HG02678 (cell line): Measurements from ENCODE around the gene RIC1.
A peak's percentile ranks its signal among the peaks of the same experiment; 100 is the strongest.
"Not testable (repeated sequence)": the region's sequence is repeated elsewhere in the genome, so short reads cannot be mapped to it uniquely, and the experiment has no call there.

Source experiments
- ATAC-seq: cut with Tn5 transposase; IDR thresholded peaks from one replicate; pipeline ENCODE4 v1.9.1; 2021; ENCODE audit warnings: mild to moderate bottlenecking, moderate library complexity; ENCODE audit not compliant: unreplicated experiment

Gene RIC1

DNA sequence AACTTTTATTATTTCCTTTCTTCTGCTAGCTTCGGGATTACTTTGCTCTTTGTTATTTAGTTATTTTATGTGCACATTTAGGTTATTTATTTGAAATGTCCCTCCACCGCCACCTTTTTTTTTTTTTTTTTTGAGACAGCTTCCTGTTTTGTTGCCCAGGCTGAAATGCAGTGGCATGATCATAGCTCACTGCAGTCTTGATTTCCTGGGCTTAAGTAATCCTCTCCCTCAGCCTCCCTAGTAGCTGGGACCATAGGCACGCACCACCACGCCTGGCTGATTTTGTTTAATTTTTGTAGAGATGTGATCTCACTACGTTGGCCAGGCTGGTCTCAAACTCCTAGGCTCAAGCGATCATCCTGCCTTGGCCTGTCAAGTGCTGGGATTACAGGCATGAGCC lies 38.5 kb downstream of the RIC1 start:
- no peak for ATAC-seq

DNA sequence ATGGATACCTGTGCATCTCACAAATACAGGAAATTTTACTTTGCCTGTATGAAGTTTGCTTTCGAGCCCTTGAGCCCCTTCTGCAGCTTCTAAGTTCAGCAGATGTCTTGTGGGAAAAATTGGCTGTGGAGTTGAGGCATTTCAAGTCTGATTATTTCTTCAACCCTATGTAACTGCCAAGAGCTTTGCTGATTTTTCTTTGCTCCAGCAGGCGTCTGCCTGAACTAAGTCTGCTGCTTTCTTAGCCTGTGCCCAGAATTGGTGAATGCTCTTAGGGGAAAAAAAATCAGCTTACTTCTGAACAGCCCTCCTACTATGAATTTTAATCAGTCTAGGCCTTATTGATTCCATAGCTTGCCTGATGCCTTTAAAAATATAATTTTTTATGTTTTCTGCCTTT lies 41.2 kb downstream of the RIC1 start:
- ATAC-seq: no peak

DNA sequence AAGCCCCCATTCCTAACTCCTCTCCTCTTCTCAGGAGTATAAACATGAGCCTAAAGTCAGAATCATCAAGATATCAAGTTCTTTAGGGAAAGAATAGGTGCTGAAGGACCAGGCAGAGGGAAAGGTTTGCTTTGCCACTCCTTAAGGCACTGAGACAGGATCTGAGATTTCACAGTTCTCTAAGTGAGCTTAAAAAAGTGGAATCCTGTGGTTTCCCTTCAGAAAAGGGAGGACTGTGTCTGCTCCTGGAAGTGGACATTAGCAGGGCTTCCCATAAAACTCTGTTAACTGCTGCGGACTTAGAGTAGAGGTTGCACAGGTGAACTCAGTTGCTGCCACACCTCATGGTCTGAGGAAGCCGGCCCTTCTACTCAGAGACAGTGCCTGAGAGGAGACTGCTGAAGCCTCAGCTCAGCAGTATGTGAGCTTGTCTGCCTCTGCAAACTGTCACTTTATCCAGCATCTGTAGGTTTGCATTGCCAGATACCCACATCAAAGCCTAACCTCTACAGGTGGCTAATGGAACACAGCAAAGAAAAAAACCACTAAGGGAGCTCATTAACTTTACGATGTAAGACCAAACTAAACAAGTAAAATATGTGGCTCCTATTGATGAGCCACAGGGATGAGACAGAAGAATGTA lies 42.9 kb downstream of the RIC1 start:
- ATAC-seq: no peak

DNA sequence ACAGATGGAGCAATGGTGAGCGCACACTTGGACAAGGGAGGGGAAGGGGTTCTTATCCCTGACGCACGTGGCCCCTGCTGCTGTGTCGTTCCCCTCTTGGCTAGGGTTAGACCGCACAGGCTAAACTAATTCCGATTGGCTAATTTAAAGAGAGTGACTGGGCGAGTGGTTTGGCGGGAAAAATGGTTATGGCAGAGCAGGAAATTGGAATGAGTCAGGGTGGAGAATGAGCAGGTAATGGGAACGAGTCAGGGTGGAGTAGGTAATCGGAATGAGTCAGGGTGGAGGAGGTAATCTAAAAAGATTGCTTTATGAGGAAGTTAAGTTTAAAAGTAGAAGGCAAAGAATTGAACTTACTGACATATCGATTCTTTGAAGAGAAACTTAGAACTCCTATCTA lies 46.1 kb downstream of the RIC1 start:
- not testable (repeated sequence) for ATAC-seq

DNA sequence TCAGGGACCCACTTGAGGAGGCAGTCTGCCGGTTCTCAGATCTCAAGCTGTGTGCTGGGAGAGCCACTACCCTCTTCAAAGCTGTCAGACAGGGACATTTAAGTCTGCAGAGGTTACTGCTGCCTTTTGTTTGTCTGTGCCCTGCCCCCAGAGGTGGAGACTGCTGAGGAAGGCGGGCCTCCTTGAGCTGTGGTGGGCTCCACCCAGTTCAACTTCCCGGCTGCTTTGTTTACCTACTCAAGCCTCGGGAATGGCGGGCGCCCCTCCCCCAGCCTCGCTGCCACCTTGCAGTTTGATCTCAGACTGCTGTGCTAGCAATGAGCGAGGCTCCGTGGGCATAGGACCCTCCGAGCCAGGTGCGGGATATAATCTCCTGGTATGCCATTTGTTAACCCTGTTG lies 54.7 kb downstream of the RIC1 start:
- not testable (repeated sequence) for ATAC-seq

DNA sequence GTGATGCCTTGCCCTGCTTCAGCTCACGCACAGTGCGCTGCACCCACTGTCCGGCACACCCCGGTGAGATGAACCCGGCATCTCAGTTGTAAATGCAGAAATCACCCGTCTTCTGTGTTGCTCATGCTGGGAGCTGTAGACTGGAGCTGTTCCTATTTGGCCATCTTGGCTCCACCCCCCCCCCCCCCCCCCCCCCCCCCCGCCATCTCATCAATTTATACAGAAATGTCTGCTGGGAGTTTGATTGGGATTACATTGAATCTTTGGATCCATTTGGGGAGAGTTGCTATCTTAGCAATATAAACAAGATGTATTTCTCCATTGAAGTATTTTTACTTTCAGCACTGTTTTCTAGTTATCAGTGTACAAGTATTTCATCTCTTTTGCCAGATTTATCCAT lies 55.2 kb downstream of the RIC1 start:
- no peak for ATAC-seq

DNA sequence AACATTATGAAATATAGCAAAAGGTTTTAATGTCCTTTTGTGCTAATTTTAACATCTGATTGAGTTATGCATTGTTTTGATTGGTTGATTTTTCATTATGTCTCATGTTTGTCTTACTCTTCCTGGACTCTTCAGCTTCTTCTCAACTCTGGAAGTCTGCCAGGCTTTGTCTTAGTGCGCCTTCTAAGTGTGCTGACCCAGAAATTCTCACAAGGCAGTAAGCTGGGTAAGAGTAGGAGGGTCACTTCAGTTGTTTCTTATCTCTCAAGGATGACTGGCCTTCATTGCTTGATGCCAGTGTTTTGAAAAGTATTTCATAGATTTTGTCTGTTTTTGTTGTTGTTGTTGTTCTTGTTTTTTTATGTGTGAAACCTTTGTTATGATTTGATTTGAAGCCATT lies 59.2 kb downstream of the RIC1 start:
- no peak for ATAC-seq

DNA sequence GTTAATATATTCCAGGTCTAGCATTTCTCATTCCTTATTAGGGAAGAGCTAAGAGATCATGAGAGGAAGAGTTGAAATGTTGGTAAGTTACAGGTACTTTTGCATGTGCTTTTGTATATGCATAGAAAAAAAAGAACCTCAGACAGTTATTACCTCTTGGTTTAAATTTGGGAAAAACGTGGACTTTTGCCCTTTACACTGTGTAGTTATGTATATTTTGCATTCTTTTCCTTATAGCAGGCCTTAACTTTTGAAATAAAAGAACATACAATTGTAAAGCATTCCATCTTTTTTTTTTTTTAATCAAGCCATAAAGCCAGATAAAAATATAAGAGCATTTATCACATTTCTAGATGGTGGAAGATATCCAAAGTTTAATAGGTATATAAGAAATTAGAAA lies 61.4 kb downstream of the RIC1 start:
- ATAC-seq: no peak

DNA sequence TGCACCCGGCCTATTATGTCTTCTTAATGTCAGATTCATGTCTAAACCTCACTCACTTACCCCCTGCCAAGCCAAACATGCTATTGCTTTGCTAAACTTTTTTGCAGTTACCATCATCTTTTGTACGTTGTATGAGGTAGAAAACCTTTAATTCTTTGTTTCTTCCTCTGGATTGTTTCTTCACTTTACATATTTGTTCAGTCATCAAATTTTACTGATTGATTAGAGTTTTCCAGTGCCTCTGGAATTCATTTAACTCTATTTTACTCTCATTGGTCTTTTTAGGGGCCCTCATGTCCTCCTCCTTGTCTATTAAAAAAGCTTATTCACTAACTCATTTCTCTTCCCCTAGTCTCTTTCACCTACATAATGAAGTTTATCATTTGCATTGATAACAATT lies 67.0 kb downstream of the RIC1 start:
- ATAC-seq: no peak

DNA sequence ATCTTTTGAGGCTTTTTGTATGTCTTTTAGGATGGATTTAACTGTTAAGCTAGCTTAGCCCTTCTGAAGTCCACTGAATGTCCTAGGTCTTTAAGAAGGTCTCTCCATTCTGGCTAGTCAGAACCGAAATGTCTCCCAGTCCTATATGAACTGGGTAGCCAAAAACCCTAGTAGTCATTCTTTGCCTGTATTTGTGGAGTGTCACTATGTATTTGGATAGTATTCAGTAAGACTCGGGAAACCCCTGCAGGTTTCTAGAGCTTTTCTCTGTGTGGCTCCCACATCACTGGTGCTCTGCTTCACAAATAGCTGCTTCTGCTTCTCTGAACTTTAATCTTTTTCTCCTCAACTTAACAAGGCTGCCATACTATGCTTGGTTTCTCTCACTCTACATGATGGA lies 68.0 kb downstream of the RIC1 start:
- peak; percentile 66 for ATAC-seq

DNA sequence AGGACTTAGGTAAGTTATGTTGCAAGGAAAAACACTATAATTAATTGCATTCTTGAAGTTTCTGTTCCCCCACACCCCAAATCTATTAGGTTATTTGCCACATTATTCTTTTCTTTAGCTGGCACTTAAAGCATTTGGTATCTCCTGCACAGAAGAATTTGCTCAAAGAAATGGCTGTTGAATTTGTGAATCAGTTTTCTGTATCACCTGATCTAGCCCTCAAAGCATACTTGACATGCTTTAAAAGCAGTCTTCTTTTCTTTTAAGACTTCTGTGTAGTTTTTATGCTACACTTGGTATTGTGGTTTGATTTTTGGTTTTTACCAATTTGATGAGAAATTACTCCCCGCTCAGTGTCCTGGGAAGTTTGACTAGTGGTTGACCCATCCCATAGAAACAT lies 69.1 kb downstream of the RIC1 start:
- ATAC-seq: no peak

DNA sequence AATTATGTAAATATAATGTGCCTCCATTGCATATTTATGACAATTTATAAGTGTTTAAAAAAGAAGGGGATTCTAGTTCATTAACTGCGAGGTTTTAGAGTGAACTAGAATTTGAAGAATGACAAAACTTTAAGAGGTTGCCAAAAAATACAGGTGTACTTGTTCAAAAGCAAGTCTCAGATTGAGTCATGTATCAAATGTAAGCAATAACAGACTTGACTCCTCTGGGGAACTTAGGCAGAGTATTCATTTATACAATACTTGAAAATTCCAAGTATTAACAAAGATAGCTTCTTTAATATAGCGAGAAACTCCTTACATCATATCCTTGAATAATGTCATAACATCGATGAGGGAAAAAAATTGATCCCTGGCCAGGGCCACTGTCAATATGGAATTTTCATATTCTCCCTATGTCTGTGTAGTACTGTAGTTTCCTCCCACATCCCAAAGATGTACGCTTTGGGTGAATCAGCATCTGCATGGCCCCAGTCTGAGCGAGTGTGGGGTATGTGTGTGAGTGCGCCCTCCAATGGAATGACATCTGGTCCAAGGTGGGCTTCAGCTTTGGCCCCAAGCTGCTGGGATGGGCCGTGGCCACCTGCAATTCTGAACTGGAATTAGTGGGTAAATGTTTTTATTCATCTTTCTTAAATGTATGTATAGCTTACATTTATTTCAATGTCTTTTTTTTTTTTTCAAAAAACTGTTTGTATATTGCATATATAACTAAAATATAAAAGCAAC lies 70.1 kb downstream of the RIC1 start:
- ATAC-seq: no peak

DNA sequence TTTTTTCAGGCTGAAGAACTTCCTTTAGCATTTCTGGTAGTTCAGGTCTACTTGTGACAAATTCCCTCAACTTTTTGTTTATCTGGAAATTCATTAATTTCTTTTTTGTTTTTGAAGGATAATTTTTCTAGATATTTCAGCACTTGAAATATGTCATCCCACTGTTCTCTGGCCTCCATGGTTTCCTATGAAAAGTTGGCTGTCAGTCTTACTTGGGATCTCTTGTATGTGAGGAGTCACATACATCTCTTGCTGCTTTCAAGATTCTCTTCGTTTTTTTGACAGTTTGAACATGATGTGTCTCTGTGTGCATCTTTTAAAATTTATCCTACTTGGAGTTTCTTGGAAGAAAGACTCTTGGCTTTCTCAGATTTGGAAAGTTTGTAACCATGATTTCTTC lies 79.5 kb downstream of the RIC1 start:
- no peak for ATAC-seq

DNA sequence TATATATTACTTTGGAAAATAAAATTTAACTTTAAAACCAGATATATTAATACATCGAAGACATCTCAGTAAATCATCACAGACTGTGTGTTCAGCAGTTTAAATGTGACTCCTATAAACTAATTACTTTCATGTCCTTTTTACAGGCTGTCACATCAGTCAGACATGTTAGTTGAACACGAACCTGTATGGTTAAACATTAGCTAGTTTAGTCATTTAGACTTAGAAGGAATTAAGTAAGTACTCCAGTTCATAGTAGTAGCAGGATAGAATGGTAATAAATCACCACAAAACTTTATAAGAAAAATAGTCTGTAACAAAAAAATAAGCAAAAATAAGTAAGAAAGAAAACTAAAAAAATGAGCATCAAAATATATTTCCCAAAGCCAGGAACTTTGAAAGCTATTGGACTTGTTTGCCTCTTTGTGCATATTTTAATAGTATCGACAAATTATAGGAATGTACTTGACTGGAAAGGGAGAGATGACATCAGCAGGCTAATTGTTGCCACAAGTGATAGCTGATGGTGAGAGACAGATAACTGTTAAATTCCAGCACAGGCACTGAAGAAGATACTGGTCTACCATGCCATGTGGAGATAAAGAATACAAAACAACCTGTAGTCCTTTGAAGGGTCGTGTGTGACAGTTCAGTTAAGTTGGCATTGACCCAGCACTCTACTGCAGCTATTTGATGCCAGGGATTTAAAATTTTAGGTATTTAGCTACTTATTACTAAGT lies 83.9 kb downstream of the RIC1 start:
- no peak for ATAC-seq

DNA sequence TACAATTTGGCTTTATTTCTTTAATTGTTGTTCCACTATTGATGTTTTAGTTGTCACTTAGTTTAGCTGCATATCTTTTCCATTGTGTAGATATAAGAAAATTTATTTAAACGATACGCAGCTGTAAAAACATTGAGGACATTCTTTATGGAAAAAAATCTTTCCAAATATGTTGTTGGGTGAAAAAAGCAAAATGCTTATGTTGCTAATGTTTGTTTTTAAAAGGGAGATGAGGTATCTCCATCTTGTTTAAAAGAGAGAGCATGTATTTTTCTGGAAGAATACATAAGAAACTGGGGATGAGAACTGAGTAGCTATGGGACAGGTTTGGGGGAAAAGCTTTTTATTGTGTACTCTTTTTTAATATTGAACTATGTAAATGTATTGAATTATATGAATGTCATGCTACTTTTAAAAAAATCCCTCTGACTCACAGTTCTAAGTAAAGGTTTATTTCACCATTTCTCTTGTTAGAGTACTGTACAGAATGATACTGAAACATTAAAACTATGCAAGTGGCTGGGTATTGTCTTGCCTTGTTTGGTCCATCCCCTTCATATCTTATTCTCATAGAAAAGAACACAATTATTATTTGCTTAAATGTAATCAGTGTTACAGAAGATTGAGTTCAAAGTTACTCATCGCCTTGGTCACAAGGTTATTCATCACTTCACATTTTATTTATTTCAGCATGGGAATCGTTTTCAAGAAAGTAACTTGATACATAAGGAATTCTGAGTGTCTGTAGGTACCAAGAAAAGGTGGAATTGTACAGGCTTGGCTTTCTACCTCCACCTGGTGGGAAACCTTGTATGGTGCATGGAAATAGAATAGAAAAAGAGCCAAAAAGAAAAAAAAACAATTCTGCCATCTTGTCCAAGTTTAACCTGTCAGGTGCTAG lies 85.8 kb downstream of the RIC1 start:
- no peak for ATAC-seq

DNA sequence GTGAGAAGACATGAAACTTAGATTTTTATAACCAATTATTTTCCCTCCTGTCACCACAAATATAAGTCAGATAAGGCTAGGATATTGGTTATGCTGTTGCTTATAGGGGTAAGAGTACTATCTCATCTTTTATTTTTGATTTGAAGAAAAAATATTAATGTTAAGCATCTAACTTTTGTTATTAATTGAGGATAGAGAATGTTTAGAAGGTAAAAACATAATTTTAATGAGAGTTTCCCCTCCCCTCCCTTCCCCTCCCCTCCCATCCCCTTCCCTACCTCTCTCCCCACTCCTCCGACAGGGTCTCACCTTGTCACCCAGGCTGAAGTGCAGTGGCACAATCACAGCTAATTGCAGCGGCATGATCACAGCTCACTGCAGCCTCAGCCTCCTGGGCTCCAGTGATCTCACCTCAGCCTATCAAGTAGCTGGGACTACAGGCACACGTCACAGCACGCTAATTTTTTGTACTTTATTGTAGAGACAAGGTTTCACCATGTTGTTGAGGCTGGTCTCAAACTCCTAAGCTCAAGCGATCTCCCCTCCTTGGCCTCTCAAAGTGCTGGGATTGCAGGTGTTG lies 86.7 kb downstream of the RIC1 start:
- ATAC-seq: no peak

DNA sequence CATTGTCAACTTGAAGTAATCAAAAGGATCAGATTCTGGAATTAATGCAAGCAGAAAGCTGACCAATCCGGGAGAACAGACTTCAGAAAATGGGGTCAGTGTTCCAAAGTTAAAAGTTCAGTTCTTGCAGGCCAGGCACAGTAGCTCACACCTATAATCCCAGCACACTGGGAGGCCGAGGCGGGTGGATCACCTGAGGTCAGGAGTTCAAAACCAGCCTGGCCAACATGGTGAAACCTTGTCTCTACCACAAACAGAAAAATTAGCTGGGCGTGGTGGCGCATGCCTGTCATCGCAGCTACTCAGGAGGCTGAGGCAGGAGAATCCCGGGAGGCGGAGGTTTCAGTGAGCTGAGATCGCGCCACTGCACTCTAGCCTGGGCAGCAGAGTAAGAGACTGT lies 88.5 kb downstream of the RIC1 start:
- ATAC-seq: not testable (repeated sequence)

DNA sequence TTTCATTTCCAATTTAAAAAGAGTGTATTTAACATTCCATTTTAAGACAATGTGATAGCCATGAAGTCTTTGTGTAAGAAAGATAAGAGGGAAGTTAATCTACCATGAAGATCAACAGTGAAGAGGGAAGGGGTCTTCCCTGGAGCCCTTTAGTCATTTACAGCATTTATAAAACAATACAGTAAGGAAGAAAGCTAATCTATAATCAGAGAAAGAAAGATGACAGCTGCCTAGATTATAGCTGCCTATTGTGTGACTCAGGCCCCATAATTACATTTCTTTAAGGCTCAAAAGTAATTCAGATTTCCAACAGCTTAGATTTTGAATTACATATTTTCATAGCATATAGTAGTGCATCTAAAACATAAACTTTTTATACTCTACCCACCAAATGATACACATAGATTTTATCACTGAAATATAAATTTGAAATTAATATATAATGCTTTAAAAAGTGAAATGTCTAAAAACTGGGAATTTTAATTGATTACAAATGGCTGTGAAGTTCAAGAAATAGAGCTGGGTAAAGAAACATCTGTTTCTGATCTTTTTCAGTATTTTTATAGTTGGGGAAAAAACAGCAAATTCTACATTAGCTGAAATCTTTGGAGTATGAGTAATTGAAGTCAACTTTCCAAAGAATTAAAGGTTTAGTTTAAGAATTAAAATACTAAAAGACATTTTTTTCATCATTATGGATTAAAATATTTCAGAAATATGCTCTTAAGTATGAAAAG lies 89.6 kb downstream of the RIC1 start:
- no peak for ATAC-seq

DNA sequence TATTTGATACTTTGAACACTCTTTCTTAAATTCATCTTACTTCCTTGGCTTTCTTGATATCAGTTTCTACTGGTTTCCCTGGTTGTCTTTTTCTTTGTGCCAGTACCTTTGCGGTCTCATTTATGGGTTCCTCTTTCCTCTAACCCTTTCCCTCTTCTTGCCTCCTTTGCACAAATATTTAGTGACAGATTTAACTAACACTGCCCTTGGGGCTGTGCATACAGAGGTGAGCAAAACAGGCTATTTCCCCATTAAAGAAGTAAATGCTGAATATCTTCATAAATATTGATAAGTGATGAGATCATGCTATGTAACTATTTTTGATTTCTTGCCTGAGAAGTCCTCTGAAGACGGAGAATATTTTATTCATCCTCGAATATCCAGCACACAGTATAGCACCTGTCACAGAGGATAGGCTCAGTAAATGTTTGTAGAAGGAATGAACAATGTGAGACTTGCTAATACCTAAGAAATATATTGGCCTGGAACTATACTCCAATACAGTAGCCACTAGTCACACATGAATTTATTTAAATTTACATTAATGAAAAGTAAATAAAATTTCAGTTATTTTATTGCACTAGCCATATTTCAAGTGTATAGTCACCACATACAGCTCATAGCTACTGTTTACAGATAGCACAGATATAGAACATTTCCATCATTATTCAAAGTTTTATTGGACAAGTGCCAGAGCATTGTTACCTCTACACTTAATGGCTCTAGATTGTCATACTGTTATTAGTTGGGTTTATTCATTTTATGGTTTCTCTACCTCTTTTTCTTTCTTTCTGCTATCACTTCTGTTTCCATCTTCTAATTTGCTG lies 90.4 kb downstream of the RIC1 start:
- ATAC-seq: no peak
